Mammary epithelial cell (primary cell): ENCODE results near the gene PTPRN.

ENCODE experiments used
- EZH2 ChIP-seq: IDR thresholded peaks from 2 replicates; pipeline ENCODE4 v1.6.1; 2012; ENCODE audit warnings: low read length, inconsistent platforms, borderline replicate concordance
- TF ChIP-seq, protein P1 (sequence below), 2 donors: IDR thresholded peaks in 1 of 2; conservative IDR thresholded peaks in 1 of 2; 2 replicates each; pipeline ENCODE4 v1.5.1; 2011 to 2012; ENCODE audit warnings: inconsistent platforms in 2 of 2, low read length in 2 of 2, mild to moderate bottlenecking in 2 of 2, control low read depth in 1 of 2, low read depth in 1 of 2; ENCODE audit not compliant: insufficient read depth in 1 of 2; ENCODE audit errors: extremely low read depth in 1 of 2

DNA sequence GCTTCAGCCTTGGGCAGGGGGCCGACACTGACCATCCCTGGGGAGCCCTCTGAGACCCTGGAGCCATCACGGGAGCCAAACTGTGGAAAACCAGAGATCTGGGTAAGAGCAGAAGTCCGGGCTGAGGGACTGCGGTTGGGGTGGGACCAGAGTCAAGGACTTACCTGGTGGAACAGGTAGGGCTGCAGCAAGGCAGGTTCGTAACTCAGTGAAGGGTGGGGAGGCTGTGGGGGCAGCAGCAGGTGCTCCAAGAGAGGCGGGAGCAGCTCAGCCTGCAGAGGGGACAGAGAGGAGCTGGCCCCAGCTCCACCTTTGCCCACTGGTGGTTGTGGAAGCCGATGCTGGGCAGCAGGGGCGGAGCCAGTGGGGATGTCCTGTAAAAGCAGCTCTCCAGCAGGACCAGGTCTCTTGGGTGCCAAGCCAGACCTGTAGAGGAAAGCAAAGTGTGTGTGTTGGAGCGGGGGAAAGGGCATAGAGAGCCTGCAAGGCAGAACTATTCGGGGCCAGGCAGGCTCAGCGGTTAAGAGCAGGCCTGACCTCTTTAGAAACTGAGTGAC, 6.7 kb downstream of the PTPRN start:
- TF ChIP-seq, protein P1, sequence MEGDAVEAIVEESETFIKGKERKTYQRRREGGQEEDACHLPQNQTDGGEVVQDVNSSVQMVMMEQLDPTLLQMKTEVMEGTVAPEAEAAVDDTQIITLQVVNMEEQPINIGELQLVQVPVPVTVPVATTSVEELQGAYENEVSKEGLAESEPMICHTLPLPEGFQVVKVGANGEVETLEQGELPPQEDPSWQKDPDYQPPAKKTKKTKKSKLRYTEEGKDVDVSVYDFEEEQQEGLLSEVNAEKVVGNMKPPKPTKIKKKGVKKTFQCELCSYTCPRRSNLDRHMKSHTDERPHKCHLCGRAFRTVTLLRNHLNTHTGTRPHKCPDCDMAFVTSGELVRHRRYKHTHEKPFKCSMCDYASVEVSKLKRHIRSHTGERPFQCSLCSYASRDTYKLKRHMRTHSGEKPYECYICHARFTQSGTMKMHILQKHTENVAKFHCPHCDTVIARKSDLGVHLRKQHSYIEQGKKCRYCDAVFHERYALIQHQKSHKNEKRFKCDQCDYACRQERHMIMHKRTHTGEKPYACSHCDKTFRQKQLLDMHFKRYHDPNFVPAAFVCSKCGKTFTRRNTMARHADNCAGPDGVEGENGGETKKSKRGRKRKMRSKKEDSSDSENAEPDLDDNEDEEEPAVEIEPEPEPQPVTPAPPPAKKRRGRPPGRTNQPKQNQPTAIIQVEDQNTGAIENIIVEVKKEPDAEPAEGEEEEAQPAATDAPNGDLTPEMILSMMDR (conservative IDR thresholded peaks at IDR 0.05 in 1 of 2, IDR thresholded peaks at IDR 0.05 in 1 of 2; ENCODE audit: extremely low read depth in 1 of 2, insufficient read depth in 1 of 2, low read depth in 1 of 2, low read length in 2 of 2): no peak
- TF ChIP-seq EZH2: no peak
